Tracheal epithelial cell (primary cell): Measurements from ENCODE around the gene RBBP7. TPM values are rescaled to one million over a fixed set of nuclear protein-coding genes. Genes with fewer than 3 reads are reported as not detected.

Source experiments
- total RNA-seq: library from RNA; depleted of rRNA; stranded (reverse); fragments of >200 nt; gene quantifications from 2 replicates; pipeline ENCODE4 v1.2.1, GENCODE V29; 2014

Gene RBBP7
- 78.6 and 79.3 TPM in 2 replicates for total RNA-seq

DNA sequence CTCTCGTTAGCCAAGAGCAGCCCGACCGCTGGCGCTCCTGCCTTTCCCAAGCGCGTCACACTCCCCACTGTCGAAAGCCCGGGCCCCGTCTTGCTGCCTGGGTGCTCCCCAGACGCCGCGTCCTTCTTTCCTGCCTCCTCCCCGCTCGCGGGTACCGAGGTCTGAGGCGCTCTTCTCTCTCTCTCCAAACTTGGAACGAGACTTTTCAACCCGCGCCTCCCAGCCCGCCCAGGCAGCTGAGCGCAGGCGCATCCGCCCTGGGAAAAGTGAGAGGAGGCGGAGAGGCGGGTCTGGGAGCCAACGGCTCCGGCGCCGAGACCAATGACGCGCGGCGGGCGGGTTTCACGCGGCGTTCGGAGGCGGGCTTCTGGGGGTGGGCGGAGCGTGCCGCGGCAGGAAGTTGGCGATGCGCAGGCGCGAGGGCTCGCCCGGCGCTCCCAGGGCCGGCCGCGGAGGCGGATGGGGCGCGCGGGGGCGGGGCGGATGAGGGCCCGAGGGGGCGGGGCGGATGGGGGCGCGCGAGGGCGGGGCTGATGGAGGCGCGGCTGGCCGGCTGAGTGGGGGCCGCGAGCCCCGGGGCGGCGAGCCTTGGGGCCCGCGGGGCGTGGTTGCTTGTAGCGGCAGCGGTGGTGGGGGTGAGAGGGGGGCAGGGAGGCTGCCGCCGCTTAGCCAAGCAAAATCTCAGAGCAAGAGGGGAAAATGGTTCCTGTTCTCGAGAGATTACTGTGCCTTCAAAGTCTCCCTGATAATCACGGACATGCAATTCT lies at the start of gene RBBP7:
TSS of gene RBBP7 (minus strand) at position 268 of the 767 bp plus-strand sequence. CDS start 309 bp downstream, outside the sequence.

Other genes with a start within 250 kb of the RBBP7 start
- gene S100G, start 220.2 kb downstream of the RBBP7 start, total RNA-seq: not detected in 2 replicates
- 8.3 and 10.4 TPM in 2 replicates for gene CTPS2, start 157.7 kb downstream of the RBBP7 start, total RNA-seq
- 24.9 and 26.5 TPM in 2 replicates for gene SYAP1, start 150.8 kb downstream of the RBBP7 start, total RNA-seq
- 7.0 and 11.5 TPM in 2 replicates for gene TXLNG, start 83.9 kb downstream of the RBBP7 start, total RNA-seq
- 1.3 and 3.1 TPM in 2 replicates for gene REPS2, start 76.3 kb upstream of the RBBP7 start, total RNA-seq